Endothelial cell of umbilical vein (primary cell): Measurements from ENCODE around the gene SMC5.

Source experiments
- EZH2 ChIP-seq: IDR thresholded peaks from 2 replicates; pipeline ENCODE4 v1.6.1; 2012; ENCODE audit warnings: borderline replicate concordance, low read depth, mild to moderate bottlenecking, moderate library complexity, low read length, inconsistent platforms; ENCODE audit not compliant: severe bottlenecking
- FOS ChIP-seq: IDR thresholded peaks from 2 replicates; pipeline ENCODE4 v1.6.1; 2011; ENCODE audit warnings: mild to moderate bottlenecking, low read length, moderate library complexity, borderline replicate concordance; ENCODE audit not compliant: insufficient read depth
- JUN ChIP-seq: IDR thresholded peaks from 2 replicates; pipeline ENCODE4 v1.6.1; 2011; ENCODE audit warnings: borderline replicate concordance, low read depth; ENCODE audit not compliant: insufficient read length, insufficient read depth
- MYC ChIP-seq: IDR thresholded peaks from one replicate; pipeline ENCODE4 v1.6.1; 2011; ENCODE audit warnings: mild to moderate bottlenecking, low read depth, low read length
- POLR2A ChIP-seq: IDR thresholded peaks from 2 replicates; pipeline ENCODE4 v1.6.1; 2012; ENCODE audit warnings: low read depth, mild to moderate bottlenecking, control low read depth, low read length
- POLR2AphosphoS5 ChIP-seq: IDR thresholded peaks from 2 replicates; pipeline ENCODE4 v1.6.1; 2012; ENCODE audit warnings: low read depth, mild to moderate bottlenecking, control low read depth, low read length, moderate library complexity; ENCODE audit not compliant: insufficient read depth
- TF ChIP-seq, protein P1 (sequence below), 2 donors: IDR thresholded peaks; 1 replicate in 1 of 2; 2 replicates in 1 of 2; pipeline ENCODE4 v1.5.1; 2011; ENCODE audit warnings: low read length in 2 of 2, mild to moderate bottlenecking in 2 of 2, moderate library complexity in 2 of 2, control low read depth in 1 of 2, inconsistent platforms in 1 of 2, low read depth in 1 of 2; ENCODE audit not compliant: insufficient read depth in 1 of 2; ENCODE audit errors: extremely low read depth in 1 of 2
- TF ChIP-seq, protein P2 (sequence below): IDR thresholded peaks from 2 replicates; pipeline ENCODE4 v1.6.1; 2011; ENCODE audit not compliant: insufficient read depth, insufficient read length

DNA sequence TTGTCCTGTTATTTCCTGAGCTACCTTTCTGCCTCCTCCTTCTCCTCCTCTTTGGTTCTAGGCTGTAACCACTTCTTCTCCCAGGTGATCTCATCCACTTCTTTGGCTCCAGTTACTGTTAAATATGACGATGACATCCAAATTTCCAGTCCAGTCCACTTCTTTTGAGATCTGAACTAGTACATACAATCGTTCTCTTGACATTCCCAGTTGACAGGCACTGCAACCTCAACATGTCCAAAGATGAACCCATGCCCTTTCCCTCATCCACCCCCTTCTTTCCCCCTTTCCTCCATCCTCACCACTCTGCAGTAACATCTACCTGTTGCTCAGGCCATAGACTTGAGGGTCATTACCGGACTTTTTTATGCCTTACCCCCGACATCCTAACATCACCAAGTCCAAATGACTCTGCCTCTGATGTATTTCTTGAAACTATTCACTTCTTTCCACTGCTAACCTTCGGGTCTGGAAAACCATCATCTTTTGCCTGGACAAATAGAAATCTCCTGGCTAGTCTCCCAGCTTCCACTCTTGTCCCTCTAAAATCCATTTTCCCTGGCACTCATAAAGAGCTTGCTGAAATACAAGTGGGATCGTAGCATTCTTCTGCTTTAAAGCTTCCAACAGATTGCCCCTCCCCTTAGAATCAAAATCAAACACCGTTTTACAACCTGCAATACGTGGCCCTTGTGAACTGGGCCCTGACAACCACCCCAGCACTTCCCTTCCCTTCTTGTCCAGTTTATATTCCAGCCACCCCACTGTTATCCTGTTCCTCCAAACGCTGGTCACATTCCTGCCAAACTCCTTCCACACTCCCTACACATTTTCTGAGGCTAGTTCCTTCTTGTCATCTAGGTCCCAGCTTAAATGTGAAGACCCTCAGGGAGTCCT is 124.2 kb downstream of the SMC5 start:
- TF ChIP-seq, protein P1, sequence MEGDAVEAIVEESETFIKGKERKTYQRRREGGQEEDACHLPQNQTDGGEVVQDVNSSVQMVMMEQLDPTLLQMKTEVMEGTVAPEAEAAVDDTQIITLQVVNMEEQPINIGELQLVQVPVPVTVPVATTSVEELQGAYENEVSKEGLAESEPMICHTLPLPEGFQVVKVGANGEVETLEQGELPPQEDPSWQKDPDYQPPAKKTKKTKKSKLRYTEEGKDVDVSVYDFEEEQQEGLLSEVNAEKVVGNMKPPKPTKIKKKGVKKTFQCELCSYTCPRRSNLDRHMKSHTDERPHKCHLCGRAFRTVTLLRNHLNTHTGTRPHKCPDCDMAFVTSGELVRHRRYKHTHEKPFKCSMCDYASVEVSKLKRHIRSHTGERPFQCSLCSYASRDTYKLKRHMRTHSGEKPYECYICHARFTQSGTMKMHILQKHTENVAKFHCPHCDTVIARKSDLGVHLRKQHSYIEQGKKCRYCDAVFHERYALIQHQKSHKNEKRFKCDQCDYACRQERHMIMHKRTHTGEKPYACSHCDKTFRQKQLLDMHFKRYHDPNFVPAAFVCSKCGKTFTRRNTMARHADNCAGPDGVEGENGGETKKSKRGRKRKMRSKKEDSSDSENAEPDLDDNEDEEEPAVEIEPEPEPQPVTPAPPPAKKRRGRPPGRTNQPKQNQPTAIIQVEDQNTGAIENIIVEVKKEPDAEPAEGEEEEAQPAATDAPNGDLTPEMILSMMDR (IDR thresholded peaks at IDR 0.05; ENCODE audit: extremely low read depth in 1 of 2, insufficient read depth in 1 of 2, low read depth in 1 of 2, low read length in 2 of 2), result no peak
- TF ChIP-seq MYC, result no peak
- TF ChIP-seq POLR2A, result no peak
- TF ChIP-seq POLR2AphosphoS5, result no peak
- TF ChIP-seq FOS, result no peak
- no peak for TF ChIP-seq EZH2
- TF ChIP-seq, protein P2, sequence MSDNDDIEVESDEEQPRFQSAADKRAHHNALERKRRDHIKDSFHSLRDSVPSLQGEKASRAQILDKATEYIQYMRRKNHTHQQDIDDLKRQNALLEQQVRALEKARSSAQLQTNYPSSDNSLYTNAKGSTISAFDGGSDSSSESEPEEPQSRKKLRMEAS, result no peak
- no peak for TF ChIP-seq JUN
